Liver (tissue), 3 donors: ENCODE results near the gene MYO15B.

Experiments used
- CTCF ChIP-seq: fragments of 150-350 bp; IDR thresholded peaks from 2 replicates; pipeline ENCODE4 v1.5.1; 2017; ENCODE audit warnings: improper control_type of control experiment, low read depth, low read length; ENCODE audit not compliant: missing input control
- NR2F2 ChIP-seq: IDR thresholded peaks from 2 replicates; pipeline ENCODE4 v1.6.1; 2016; ENCODE audit warnings: antibody characterized with exemption
- REST ChIP-seq: IDR thresholded peaks from 2 replicates; pipeline ENCODE4 v1.6.1; 2016; ENCODE audit warnings: antibody characterized with exemption, mild to moderate bottlenecking
- TAF1 ChIP-seq: conservative IDR thresholded peaks from 2 replicates; pipeline ENCODE4 v1.6.1; 2016; ENCODE audit warnings: antibody characterized with exemption, mild to moderate bottlenecking
- ZBTB33 ChIP-seq: IDR thresholded peaks from 2 replicates; pipeline ENCODE4 v1.6.1; 2016; ENCODE audit warnings: antibody characterized with exemption
- donor health status: healthy.
- donor health status: healthy.

- TF ChIP-seq CTCF (no peak), ZBTB33 (no peak), REST (no peak), TAF1 (no peak), NR2F2 (no peak)
Measured at GRCh38 chr17:75668489-75668888, 80.9 kb downstream of the MYO15B start.
